Melanocyte of skin (primary cell): ENCODE results near the gene ZSWIM4. TPM values are rescaled to one million over a fixed set of nuclear protein-coding genes. Genes with fewer than 3 reads are reported as not detected.

ENCODE experiments used
- small RNA-seq, 2 donors: library from RNA; depleted of rRNA; stranded (forward); fragments of <200 nt; gene quantifications; one replicate each; pipeline ENCODE3, GENCODE V24; 2012
- total RNA-seq, 2 donors: library from RNA; depleted of rRNA; stranded (reverse); fragments of >200 nt; gene quantifications; 2 replicates each; pipeline ENCODE4 v1.2.3, GENCODE V29; 2012

Gene ZSWIM4
- 1 to 10 TPM; 3.3 to 3.4 TPM for total RNA-seq

GRCh38 chr19:13794757-13795589, at the start of gene ZSWIM4:
Gene ZSWIM4, plus strand, starts transcription at chr19:13795443. Its CDS starts 206 bp downstream, at chr19:13795649.

GRCh38 chr19:13764101-13764807, 31.0 kb upstream of the ZSWIM4 start, which contains the start of gene MRI1:
Gene MRI1, plus strand, starts transcription at chr19:13764522. Its CDS starts 67 bp downstream, at chr19:13764589.

GRCh38 chr19:13774217-13775191, 20.7 kb upstream of the ZSWIM4 start, which contains the start of gene C19orf53:
Gene C19orf53, plus strand, starts transcription at chr19:13774456. Its CDS starts 22 bp downstream, at chr19:13774478.

GRCh38 chr19:13876834-13877233, 81.6 kb downstream of the ZSWIM4 start, which contains the start of gene NANOS3:
Gene NANOS3, plus strand, starts transcription at chr19:13877134. Its CDS starts 115 bp downstream, at chr19:13877249.

Small RNAs within 50 kb of the gene (small RNA-seq; reads per million reads assigned to genes)
- gene MIR181C (9.2 to 13.3 reads per million in 2 donors), gene MIR181D (36.7 to 56.0 reads per million in 2 donors), gene RN7SL619P (0 reads per million in 2 donors)

Other genes with a start within 250 kb of the ZSWIM4 start
- gene MRI1, start 30.9 kb upstream of the ZSWIM4 start, total RNA-seq = 10 to 100 TPM; 36.8 to 37.6 TPM
- 10 to 100 TPM; 54.7 to 64.6 TPM for gene C19orf53, start 21.0 kb upstream of the ZSWIM4 start, total RNA-seq
- gene NANOS3, start 81.7 kb downstream of the ZSWIM4 start, total RNA-seq = not detected
- 1 to 10 TPM in 1 of 2 donors, under 1 TPM in 1; 1.00 to 1.4 TPM for gene BRME1, start 110.7 kb downstream of the ZSWIM4 start, total RNA-seq
- 10 to 100 TPM; 14.3 to 19.3 TPM for gene CC2D1A, start 110.8 kb downstream of the ZSWIM4 start, total RNA-seq
- gene PODNL1, start 143.0 kb downstream of the ZSWIM4 start, total RNA-seq = under 1 TPM; under 0.01 to 0.33 TPM
- 10 to 100 TPM; 12.4 to 16.3 TPM for gene DCAF15, start 157.1 kb downstream of the ZSWIM4 start, total RNA-seq
- gene RFX1, start 210.9 kb downstream of the ZSWIM4 start, total RNA-seq = 1 to 10 TPM; 2.4 to 3.0 TPM
- not detected for gene RLN3, start 232.7 kb downstream of the ZSWIM4 start, total RNA-seq
- 1 to 10 TPM; 4.7 to 4.8 TPM for gene IL27RA, start 236.3 kb downstream of the ZSWIM4 start, total RNA-seq